ENCODE data around the gene ZNF420.
"Not testable (repeated sequence)": the region's sequence is repeated elsewhere in the genome, so short reads cannot be mapped to it uniquely, and the experiment has no call there.

ZNF420 gene

DNA sequence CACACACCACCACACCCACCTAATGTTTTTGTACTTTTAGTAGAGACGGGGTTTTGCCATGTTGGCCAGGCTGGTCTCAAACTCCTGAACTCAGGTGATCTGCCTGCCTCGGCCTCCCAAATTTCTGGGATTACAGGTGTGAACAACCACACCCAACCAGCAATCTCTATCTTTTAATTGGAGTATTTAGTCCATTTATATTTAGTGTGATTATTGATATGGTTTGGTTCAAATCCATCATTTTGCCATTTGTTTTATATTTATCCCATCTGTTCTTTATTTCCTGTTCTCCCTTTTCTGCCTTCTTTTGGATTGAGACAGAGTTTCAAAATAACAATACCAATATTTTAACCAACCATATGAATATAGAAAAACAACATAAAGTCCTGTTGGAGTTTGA lies 4.1 kb downstream of the ZNF420 start:
- H3K9me3 ChIP-seq (ENCODE audit: severe bottlenecking): peaks cover 2% of the 10 kb centered on the region
- DNase-seq: no peak
- H3K4me3 ChIP-seq (ENCODE audit: low read depth, low read length): no peak overlapping the region

DNA sequence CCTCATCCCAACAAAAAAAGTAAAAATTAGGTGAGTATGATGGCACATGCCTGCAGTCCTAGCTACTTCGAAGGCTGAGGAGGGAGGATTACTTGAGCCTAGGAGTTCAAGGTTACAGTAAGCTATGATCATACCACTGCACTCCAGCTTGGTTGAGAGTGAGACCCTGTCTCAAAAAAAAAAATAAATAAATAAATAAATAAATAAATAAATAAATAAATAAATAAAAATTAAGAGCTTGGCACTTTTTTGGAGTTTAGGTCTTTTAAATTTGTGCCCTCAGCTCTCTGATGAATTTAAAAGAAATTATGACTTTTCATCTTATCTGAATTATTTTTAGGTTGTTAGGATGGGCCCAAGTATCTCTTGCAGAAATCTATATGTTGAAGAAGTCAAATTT lies 8.9 kb downstream of the ZNF420 start:
- DNase-seq: no peak
- Histone ChIP-seq H3K36me3 (peaks cover 34% of the 10 kb centered on the region), H3K27ac (no peak overlapping the region), H3K27me3 (ENCODE audit: insufficient read depth, low read depth, severe bottlenecking) (no peaks in the 10 kb centered on the region), H3K4me3 (ENCODE audit: low read depth, low read length) (no peak overlapping the region), H3K9me3 (ENCODE audit: severe bottlenecking) (peaks cover under 1% of the 10 kb centered on the region)
- TF ChIP-seq, protein P1, sequence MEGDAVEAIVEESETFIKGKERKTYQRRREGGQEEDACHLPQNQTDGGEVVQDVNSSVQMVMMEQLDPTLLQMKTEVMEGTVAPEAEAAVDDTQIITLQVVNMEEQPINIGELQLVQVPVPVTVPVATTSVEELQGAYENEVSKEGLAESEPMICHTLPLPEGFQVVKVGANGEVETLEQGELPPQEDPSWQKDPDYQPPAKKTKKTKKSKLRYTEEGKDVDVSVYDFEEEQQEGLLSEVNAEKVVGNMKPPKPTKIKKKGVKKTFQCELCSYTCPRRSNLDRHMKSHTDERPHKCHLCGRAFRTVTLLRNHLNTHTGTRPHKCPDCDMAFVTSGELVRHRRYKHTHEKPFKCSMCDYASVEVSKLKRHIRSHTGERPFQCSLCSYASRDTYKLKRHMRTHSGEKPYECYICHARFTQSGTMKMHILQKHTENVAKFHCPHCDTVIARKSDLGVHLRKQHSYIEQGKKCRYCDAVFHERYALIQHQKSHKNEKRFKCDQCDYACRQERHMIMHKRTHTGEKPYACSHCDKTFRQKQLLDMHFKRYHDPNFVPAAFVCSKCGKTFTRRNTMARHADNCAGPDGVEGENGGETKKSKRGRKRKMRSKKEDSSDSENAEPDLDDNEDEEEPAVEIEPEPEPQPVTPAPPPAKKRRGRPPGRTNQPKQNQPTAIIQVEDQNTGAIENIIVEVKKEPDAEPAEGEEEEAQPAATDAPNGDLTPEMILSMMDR (IDR thresholded peaks at IDR 0.05; ENCODE audit: low read depth, low read length): no peak

More for the DNA sequence above, 4.1 kb downstream of the ZNF420 start:
- TF ChIP-seq, protein P1 (IDR thresholded peaks at IDR 0.05; ENCODE audit: low read depth, low read length): no peak
- H3K27ac ChIP-seq: no peak overlapping the region
- H3K36me3 ChIP-seq: peaks cover 11% of the 10 kb centered on the region
- no peaks in the 10 kb centered on the region for H3K27me3 ChIP-seq (ENCODE audit: insufficient read depth, low read depth, severe bottlenecking)

GRCh38 chr19:37095859-37096258 lies 17.6 kb downstream of the ZNF420 start:
- TF ChIP-seq, protein P1 (IDR thresholded peaks at IDR 0.05; ENCODE audit: low read depth, low read length): no peak
- Histone ChIP-seq H3K27me3 (ENCODE audit: insufficient read depth, low read depth, severe bottlenecking) (no peaks in the 10 kb centered on the region), H3K27ac (no peak overlapping the region), H3K4me3 (ENCODE audit: low read depth, low read length) (no peak overlapping the region), H3K36me3 (peaks cover 34% of the 10 kb centered on the region), H3K9me3 (ENCODE audit: severe bottlenecking) (peaks cover 8% of the 10 kb centered on the region)
- no peak for DNase-seq

DNA sequence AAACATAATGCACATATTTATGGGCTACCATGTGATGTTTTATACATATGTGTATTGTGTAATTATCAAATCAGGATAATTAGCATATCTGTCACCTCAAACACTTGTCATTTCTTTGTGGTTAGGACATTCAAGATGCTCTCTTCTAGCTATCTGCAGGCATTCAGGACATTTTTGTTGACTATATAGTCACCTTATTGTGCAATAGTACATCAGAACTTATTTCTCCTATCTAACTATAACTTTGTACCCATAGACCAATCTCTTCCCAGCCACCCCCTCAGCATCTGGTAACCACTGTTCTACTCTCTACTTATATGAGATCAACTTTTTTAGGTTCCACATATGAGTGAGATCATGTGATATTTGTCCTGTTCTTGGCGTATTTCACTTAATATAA lies 20.3 kb downstream of the ZNF420 start:
- no peak for DNase-seq
- peaks cover 19% of the 10 kb centered on the region for H3K36me3 ChIP-seq
- H3K27me3 ChIP-seq (ENCODE audit: insufficient read depth, low read depth, severe bottlenecking): no peaks in the 10 kb centered on the region
- peaks cover 8% of the 10 kb centered on the region for H3K9me3 ChIP-seq (ENCODE audit: severe bottlenecking)
- H3K27ac ChIP-seq: no peak overlapping the region
- no peak overlapping the region for H3K4me3 ChIP-seq (ENCODE audit: low read depth, low read length)
- TF ChIP-seq, protein P1 (IDR thresholded peaks at IDR 0.05; ENCODE audit: low read depth, low read length): no peak

DNA sequence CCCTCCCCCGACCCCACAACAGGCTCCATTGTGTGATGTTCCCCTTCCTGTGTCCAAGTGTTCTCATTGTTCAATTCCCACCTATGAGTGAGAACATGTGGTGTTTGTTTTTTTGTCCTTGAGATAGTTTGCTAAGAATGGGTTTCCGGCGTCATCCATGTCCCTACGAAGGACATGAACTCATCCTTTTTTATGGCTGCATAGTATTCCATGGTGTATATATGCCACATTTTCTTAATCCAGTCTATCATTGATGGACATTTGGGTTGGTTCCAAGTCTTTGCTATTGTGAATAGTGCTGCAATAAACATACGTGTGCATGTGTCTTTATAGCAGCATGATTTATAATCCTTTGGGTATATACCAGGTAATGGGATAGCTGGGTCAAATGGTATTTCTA lies 25.9 kb downstream of the ZNF420 start:
- not testable (repeated sequence) for H3K27me3 ChIP-seq (ENCODE audit: insufficient read depth, low read depth, severe bottlenecking); H3K9me3 ChIP-seq (ENCODE audit: severe bottlenecking); H3K27ac ChIP-seq; DNase-seq; H3K36me3 ChIP-seq; H3K4me3 ChIP-seq (ENCODE audit: low read depth, low read length)

DNA sequence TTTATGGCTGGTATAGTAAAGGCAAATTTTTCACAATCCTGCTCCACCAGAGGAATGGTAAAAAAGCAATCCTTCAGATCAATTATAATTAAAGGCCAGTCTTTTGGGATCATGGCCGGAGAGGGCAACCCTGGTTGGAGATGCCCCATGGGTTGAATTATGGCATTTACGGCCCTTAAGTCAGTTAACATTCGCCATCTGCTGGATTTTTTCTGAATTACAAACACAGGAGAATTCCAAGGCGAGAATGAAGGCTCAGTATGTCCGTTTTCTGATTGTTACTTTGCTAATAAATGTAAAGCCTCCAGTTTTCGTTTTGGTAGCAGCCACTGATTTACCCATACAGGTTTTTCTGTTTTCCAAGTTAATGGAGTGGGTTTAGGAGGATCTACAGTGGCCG lies 33.5 kb downstream of the ZNF420 start:
- not testable (repeated sequence) for H3K27me3 ChIP-seq (ENCODE audit: insufficient read depth, low read depth, severe bottlenecking); H3K4me3 ChIP-seq (ENCODE audit: low read depth, low read length); H3K36me3 ChIP-seq; H3K9me3 ChIP-seq (ENCODE audit: severe bottlenecking); H3K27ac ChIP-seq
- TF ChIP-seq, protein P1 (IDR thresholded peaks at IDR 0.05; ENCODE audit: low read depth, low read length): peak; percentile 34; the same call in 1 of the 2 replicates
- DNase-seq: peak; percentile 13

Data from WERI-Rb-1 (cell line).